Esophagus muscularis mucosa (tissue), 4 donors: ENCODE results near the gene SERPINB13.

ENCODE experiments used
- EP300 ChIP-seq: sonication (generic); formaldehyde crosslinking; IDR thresholded peaks from one replicate; pipeline ENCODE4 v1.6.1; 2017; ENCODE audit warnings: antibody characterized with exemption
- POLR2A ChIP-seq: fragments of 450-650 bp; IDR thresholded peaks from one replicate; pipeline ENCODE4 v1.6.1; 2017; ENCODE audit warnings: antibody characterized with exemption, moderate library complexity, mild to moderate bottlenecking, low read depth
- POLR2AphosphoS5 ChIP-seq, 2 donors: sonication (generic); formaldehyde crosslinking; IDR thresholded peaks; one replicate each; pipeline ENCODE4 v1.6.1; 2017; ENCODE audit warnings: antibody characterized with exemption in 2 of 2
- TF ChIP-seq, protein P1 (sequence below), 3 experiments: fragments of 200-600 bp in 2 of 3; fragments of 450-650 bp in 1 of 3; sonication (generic) in 2 of 3; IDR thresholded peaks; one replicate each; pipeline ENCODE4 v1.5.1; 2017 to 2019; ENCODE audit warnings: antibody characterized with exemption in 3 of 3, mild to moderate bottlenecking in 2 of 3, moderate library complexity in 1 of 3

DNA sequence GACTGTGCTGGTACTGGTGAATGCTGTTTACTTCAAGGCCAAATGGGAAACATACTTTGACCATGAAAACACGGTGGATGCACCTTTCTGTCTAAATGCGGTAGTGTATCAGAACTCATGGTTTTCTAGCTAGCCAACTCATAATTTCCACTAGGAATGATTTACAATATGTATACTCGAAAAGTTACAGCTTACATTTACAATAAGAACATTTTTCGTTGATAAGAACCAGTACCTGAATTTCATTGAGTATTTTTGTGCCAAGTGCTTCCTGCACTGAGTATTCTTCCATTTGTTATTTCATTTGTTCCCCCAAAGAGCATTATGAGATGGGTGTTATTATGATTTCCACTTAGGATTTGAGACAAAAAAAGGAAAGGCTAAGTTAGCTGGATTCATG, 23.1 kb upstream of the SERPINB13 start:
- TF ChIP-seq POLR2A (no peak), EP300 (no peak), POLR2AphosphoS5 (IDR thresholded peaks at IDR 0.05) (no peak)
- TF ChIP-seq, protein P1, sequence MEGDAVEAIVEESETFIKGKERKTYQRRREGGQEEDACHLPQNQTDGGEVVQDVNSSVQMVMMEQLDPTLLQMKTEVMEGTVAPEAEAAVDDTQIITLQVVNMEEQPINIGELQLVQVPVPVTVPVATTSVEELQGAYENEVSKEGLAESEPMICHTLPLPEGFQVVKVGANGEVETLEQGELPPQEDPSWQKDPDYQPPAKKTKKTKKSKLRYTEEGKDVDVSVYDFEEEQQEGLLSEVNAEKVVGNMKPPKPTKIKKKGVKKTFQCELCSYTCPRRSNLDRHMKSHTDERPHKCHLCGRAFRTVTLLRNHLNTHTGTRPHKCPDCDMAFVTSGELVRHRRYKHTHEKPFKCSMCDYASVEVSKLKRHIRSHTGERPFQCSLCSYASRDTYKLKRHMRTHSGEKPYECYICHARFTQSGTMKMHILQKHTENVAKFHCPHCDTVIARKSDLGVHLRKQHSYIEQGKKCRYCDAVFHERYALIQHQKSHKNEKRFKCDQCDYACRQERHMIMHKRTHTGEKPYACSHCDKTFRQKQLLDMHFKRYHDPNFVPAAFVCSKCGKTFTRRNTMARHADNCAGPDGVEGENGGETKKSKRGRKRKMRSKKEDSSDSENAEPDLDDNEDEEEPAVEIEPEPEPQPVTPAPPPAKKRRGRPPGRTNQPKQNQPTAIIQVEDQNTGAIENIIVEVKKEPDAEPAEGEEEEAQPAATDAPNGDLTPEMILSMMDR (IDR thresholded peaks at IDR 0.05), result no peak
